ENCODE measurements around the gene EIF2B5. TPM values are rescaled to one million over a fixed set of nuclear protein-coding genes. Genes with fewer than 3 reads are reported as not detected.

EIF2B5 gene
- total and polyA plus RNA-seq, 9 of the 15 experiments (the other 6 are each of a cell fraction or from before 2014, with no cell fraction given) = 19.1 to 92.4 (median 74.0) TPM

DNA sequence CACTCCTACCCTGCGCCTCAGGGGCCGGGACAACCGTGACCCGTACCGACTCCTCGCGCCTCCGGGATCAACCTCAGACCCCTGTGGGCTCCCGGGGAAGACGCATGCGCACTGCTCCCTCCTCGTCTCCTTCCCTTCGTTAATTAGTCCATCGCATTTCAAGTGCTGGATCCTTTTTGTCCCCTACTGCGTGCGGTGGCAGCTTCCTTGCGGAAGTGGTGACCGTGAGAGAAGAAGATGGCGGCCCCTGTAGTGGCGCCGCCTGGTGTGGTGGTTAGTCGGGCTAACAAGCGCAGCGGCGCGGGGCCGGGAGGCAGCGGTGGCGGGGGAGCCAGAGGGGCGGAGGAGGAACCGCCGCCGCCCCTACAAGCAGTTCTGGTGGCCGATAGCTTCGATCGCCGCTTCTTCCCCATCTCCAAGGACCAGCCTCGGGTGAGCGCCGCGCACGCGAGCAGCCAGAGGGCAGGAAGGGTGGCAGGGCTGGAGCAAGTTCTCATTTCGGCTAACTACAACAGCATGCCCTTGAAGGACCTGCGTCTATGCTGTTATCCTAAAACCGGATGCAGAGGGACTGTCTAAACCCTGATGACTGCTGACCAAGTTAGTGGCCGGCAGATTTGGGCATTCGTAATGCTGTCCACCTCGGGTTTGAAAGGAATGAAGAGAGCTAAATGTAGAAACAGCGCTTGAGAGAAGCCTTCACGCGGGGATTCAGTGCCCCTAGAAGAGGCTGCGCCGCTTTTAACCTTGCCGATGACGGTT, at the start of gene EIF2B5 (continued):
- TF ChIP-seq, protein P1, sequence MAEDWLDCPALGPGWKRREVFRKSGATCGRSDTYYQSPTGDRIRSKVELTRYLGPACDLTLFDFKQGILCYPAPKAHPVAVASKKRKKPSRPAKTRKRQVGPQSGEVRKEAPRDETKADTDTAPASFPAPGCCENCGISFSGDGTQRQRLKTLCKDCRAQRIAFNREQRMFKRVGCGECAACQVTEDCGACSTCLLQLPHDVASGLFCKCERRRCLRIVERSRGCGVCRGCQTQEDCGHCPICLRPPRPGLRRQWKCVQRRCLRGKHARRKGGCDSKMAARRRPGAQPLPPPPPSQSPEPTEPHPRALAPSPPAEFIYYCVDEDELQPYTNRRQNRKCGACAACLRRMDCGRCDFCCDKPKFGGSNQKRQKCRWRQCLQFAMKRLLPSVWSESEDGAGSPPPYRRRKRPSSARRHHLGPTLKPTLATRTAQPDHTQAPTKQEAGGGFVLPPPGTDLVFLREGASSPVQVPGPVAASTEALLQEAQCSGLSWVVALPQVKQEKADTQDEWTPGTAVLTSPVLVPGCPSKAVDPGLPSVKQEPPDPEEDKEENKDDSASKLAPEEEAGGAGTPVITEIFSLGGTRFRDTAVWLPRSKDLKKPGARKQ (CRISPR knock-in tag; IDR thresholded peaks at IDR 0.05) = no peak
- no peak for TF ChIP-seq ZBTB12 (CRISPR knock-in tag; IDR thresholded peaks at IDR 0.05)
- TF ChIP-seq ZNF282 (CRISPR knock-in tag; IDR thresholded peaks at IDR 0.05) = no peak
- peak; percentile 9; the same call in 1 of the 2 replicates for TF ChIP-seq SMARCE1 (IDR thresholded peaks at IDR 0.05)
- TF ChIP-seq CXXC5 (CRISPR knock-in tag; IDR thresholded peaks at IDR 0.05) = peak; percentile 85
- TF ChIP-seq SMC3 (conservative IDR thresholded peaks at IDR 0.05; ENCODE audit: insufficient read depth, low read depth, low read length) = 0 out of 2 replicates have a peak, but pooled peaks have one; percentile 10
- peak in 1 of 2 experiments; percentile 69; a peak in 2 of 4 replicates for TF ChIP-seq TEAD1 (CRISPR knock-in tag; IDR thresholded peaks at IDR 0.05)
- TF ChIP-seq EWSR1 (IDR thresholded peaks at IDR 0.05; ENCODE audit: borderline replicate concordance, low read depth, partially characterized antibody) = no peak
- 0 out of 2 replicates have a peak, but pooled peaks have one; percentile 19 for TF ChIP-seq ZNF589 (CRISPR knock-in tag; IDR thresholded peaks at IDR 0.05; ENCODE audit: low read depth)
- no peak for TF ChIP-seq GATA2 (CRISPR knock-in tag; IDR thresholded peaks at IDR 0.05)
- TF ChIP-seq KLF10 (CRISPR knock-in tag; IDR thresholded peaks at IDR 0.05) = no peak
- peak; percentile 45; the same call in 1 of the 2 replicates for TF ChIP-seq LEF1 (IDR thresholded peaks at IDR 0.05)
- TF ChIP-seq, protein P2, sequence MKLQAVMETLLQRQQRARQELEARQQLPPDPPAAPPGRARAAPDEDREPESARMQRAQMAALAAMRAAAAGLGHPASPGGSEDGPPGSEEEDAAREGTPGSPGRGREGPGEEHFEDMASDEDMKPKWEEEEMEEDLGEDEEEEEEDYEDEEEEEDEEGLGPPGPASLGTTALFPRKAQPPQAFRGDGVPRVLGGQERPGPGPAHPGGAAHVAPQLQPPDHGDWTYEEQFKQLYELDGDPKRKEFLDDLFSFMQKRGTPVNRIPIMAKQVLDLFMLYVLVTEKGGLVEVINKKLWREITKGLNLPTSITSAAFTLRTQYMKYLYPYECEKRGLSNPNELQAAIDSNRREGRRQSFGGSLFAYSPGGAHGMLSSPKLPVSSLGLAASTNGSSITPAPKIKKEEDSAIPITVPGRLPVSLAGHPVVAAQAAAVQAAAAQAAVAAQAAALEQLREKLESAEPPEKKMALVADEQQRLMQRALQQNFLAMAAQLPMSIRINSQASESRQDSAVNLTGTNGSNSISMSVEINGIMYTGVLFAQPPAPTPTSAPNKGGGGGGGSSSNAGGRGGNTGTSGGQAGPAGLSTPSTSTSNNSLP (IDR thresholded peaks at IDR 0.05; ENCODE audit: borderline replicate concordance, low read depth, low read length) = 0 out of 2 replicates have a peak, but pooled peaks have one; percentile 48
- TF ChIP-seq, protein P3, sequence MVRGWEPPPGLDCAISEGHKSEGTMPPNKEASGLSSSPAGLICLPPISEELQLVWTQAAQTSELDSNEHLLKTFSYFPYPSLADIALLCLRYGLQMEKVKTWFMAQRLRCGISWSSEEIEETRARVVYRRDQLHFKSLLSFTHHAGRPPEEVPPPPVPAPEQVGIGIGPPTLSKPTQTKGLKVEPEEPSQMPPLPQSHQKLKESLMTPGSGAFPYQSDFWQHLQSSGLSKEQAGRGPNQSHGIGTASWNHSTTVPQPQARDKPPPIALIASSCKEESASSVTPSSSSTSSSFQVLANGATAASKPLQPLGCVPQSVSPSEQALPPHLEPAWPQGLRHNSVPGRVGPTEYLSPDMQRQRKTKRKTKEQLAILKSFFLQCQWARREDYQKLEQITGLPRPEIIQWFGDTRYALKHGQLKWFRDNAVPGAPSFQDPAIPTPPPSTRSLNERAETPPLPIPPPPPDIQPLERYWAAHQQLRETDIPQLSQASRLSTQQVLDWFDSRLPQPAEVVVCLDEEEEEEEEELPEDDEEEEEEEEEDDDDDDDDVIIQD (CRISPR knock-in tag; IDR thresholded peaks at IDR 0.05) = no peak
- peak; percentile 71 to 75; a peak in 2 of 4 replicates for TF ChIP-seq FOXK2 (conservative IDR thresholded peaks at IDR 0.05 in 1 of 2, IDR thresholded peaks at IDR 0.05 in 1 of 2; ENCODE audit: low read depth in 2 of 2)
- TF ChIP-seq ZKSCAN1 (IDR thresholded peaks at IDR 0.05; ENCODE audit: low read depth, low read length) = no peak
- no peak for TF ChIP-seq ZNF165 (CRISPR knock-in tag; IDR thresholded peaks at IDR 0.05; ENCODE audit: borderline replicate concordance)
- no peak for TF ChIP-seq SRSF1 (IDR thresholded peaks at IDR 0.05; ENCODE audit: low read depth, low read length)
- no peak for TF ChIP-seq MTA2 (IDR thresholded peaks at IDR 0.05; ENCODE audit: low read depth)
- TF ChIP-seq E2F4 (CRISPR knock-in tag; IDR thresholded peaks at IDR 0.05; ENCODE audit: low read depth) = no peak; the same call in 1 of the 2 replicates
- TF ChIP-seq GABPB2 (CRISPR knock-in tag; conservative IDR thresholded peaks at IDR 0.05) = no peak
